IMR-90 (cell line): ENCODE results near the gene SBSN. TPM values are rescaled to one million over a fixed set of nuclear protein-coding genes. Genes with fewer than 3 reads are reported as not detected.

ENCODE experiments used
- CTCF ChIP-seq: conservative IDR thresholded peaks from 2 replicates; pipeline ENCODE4 v1.5.1; 2012; ENCODE audit warnings: mild to moderate bottlenecking, low read depth, low read length, improper control_type of control experiment
- FOS ChIP-seq: fragments of 150-350 bp; IDR thresholded peaks from 2 replicates; pipeline ENCODE4 v1.6.1; 2016; ENCODE audit warnings: low read depth, low read length
- RFX5 ChIP-seq: IDR thresholded peaks from 2 replicates; pipeline ENCODE4 v1.8.0; 2012; ENCODE audit warnings: low read depth, mild to moderate bottlenecking, low read length, moderate library complexity
- polyA plus RNA-seq, 3 experiments: library from polyadenylated mRNA; depleted of rRNA; stranded (reverse); fragments of >200 nt; gene quantifications; 2 replicates each; pipeline ENCODE4 v1.2.3, GENCODE V29; 2012; ENCODE audit warnings: low replicate concordance in 1 of 3
- total RNA-seq: library from RNA; depleted of rRNA; stranded (reverse); fragments of >200 nt; gene quantifications from 2 replicates; pipeline ENCODE4 v1.2.3, GENCODE V29; 2012

The SBSN gene
- total and polyA plus RNA-seq, 2 of the 4 experiments (the other 2 are of a cell fraction) = 0.72 to 6.4 TPM

GRCh38 chr19:35509861-35510625 is 18.1 kb downstream of the SBSN start (continued):
- TF ChIP-seq CTCF = peak; percentile 78
- no peak for TF ChIP-seq RFX5
- no peak for TF ChIP-seq FOS
